ENCODE data around the gene AOPEP. TPM values are rescaled to one million over a fixed set of nuclear protein-coding genes. Genes with fewer than 3 reads are reported as not detected.
A peak's percentile ranks its signal among the peaks of the same experiment; 100 is the strongest.

The AOPEP gene
- total and polyA plus RNA-seq, 2 donors (not counting 3 experiments of a cell fraction or from before 2014, with no cell fraction given) = 20.2 to 41.6 TPM

- Histone ChIP-seq H3K9ac (replicated peaks; ENCODE audit: extremely low read depth, insufficient read depth, low read length) (no peak overlapping the region), H3K4me3 (replicated peaks in 1 of 3; ENCODE audit: insufficient read depth in 1 of 3, low read depth in 1 of 3, low read length in 3 of 3) (no peak overlapping the region), H3K27ac (ENCODE audit: insufficient read depth, low read depth, low read length) (no peak overlapping the region), H3K4me1 (ENCODE audit: control insufficient read depth, extremely low read depth, insufficient read depth, low read length) (no peaks in the 10 kb centered on the region), H3K4me2 (ENCODE audit: insufficient read depth, low read length) (no peak overlapping the region), H3K27me3 (ENCODE audit: control insufficient read depth in 2 of 2, insufficient read depth in 2 of 2, low read length in 2 of 2) (no peaks in the 10 kb centered on the region), H4K20me1 (replicated peaks; ENCODE audit: control insufficient read depth, extremely low read depth, insufficient read depth, low read length) (no peaks in the 10 kb centered on the region), H3K9me1 (replicated peaks; ENCODE audit: control insufficient read depth, extremely low read depth, insufficient read depth, low read length) (no peaks in the 10 kb centered on the region), H3K36me3 (ENCODE audit: control insufficient read depth in 2 of 2, extremely low read depth in 1 of 2, insufficient read depth in 2 of 2, low read length in 2 of 2) (no peaks in the 10 kb centered on the region), H3K9me3 (replicated peaks; ENCODE audit: control insufficient read depth, insufficient read depth, low read length) (no peaks in the 10 kb centered on the region), H3K79me2 (ENCODE audit: control insufficient read depth, insufficient read depth, low read length) (no peaks in the 10 kb centered on the region), H2AFZ (ENCODE audit: low read depth, low read length) (no peak overlapping the region)
- FAIRE-seq = no peak
- no peak for TF ChIP-seq POLR2AphosphoS5 (IDR thresholded peaks at IDR 0.05; ENCODE audit: insufficient read depth, low read depth, low read length)
- no peak for TF ChIP-seq FOS (IDR thresholded peaks at IDR 0.05; ENCODE audit: borderline replicate concordance, insufficient read depth, low read length)
- no peak for TF ChIP-seq GATA2 (IDR thresholded peaks at IDR 0.05; ENCODE audit: insufficient read depth, insufficient read length, low read depth, low read length)
- TF ChIP-seq MYC (IDR thresholded peaks at IDR 0.05; ENCODE audit: low read depth, low read length) = no peak
- TF ChIP-seq EZH2 (IDR thresholded peaks at IDR 0.05; ENCODE audit: borderline replicate concordance, low read depth, low read length, severe bottlenecking) = no peak
- no peak for TF ChIP-seq JUN (IDR thresholded peaks at IDR 0.05; ENCODE audit: borderline replicate concordance, insufficient read depth, insufficient read length, low read depth)
- no peak for TF ChIP-seq MAX (IDR thresholded peaks at IDR 0.05; ENCODE audit: insufficient read depth, insufficient read length)
- TF ChIP-seq CTCF (IDR thresholded peaks at IDR 0.05; ENCODE audit: extremely low read depth in 1 of 2, insufficient read depth in 1 of 2, low read depth in 1 of 2, low read length in 2 of 2) = no peak
- no peak for TF ChIP-seq POLR2A (IDR thresholded peaks at IDR 0.05; ENCODE audit: low read depth, low read length)
- CTCF ChIA-PET = interaction anchor here (0.6 to 13.7 kb wide), 28 partner anchors 11 to 1088 kb away, joined by 3 to 707 read pairs (median 6); partner anchors contain the start of gene AOPEP
- DNase-seq (ENCODE audit: low read depth, low spot score) = peak; percentile 17
- POLR2A ChIA-PET = no interaction called here
- BruUV-seq (replicated peaks) = no TSS peak
- intact Hi-C loops (cut with micrococcal nuclease) (loop anchor here (2.0 to 5.0 kb wide), 3 partner anchors 137 to 1087 kb away; partner anchors contain the start of gene AOPEP), dilution Hi-C loops (cut with MboI; ENCODE audit: extremely low pct_ligation_motif_present, low sequenced_read_pairs) (loop anchor here (25.0 kb wide), 1 partner anchor 468 kb away; no protein-coding TSS in a partner anchor)
Measured at GRCh38 chr9:95130484-95130883, 404.0 kb downstream of the AOPEP start.

Measured in endothelial cell of umbilical vein (primary cell).